GM12892 (cell line): ENCODE measurements around the gene BAZ2B.

Experiments
- POLR2A ChIP-seq: IDR thresholded peaks from 2 replicates; pipeline ENCODE4 v1.6.1; 2011; ENCODE audit warnings: low read depth, low read length, control low read depth
- POLR2AphosphoS5 ChIP-seq: IDR thresholded peaks from 2 replicates; pipeline ENCODE4 v1.6.1; 2011; ENCODE audit warnings: low read depth, low read length, control low read depth
- TAF1 ChIP-seq: IDR thresholded peaks from 2 replicates; pipeline ENCODE4 v1.6.1; 2011; ENCODE audit warnings: low read depth, mild to moderate bottlenecking, control low read depth, low read length, borderline replicate concordance

GRCh38 chr2:159635006-159635789, 18.9 kb upstream of the BAZ2B start:
- TF ChIP-seq POLR2A (no peak), TAF1 (no peak), POLR2AphosphoS5 (no peak)
